ENCODE measurements around the gene CTNNA3.

DNA sequence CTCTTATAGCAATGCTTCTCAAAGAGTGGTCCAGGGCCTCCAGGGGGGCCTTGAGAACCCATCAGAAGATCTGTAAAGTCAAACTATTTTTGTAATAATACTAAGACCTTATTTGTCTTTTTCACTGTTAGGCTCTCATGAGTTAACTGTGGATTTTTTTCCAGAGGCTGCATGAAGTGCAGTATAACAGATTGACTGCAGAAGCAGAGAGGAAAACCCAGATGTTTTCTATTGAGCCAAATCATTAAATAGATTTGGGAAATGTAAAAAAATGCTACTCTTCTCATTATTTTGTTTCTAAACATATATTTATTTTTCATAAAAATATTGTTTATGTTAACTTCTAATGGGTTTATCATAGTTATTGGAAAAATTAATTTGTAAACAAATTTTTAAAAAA lies 1359.2 kb downstream of the CTNNA3 start:
- TF ChIP-seq, protein P1, sequence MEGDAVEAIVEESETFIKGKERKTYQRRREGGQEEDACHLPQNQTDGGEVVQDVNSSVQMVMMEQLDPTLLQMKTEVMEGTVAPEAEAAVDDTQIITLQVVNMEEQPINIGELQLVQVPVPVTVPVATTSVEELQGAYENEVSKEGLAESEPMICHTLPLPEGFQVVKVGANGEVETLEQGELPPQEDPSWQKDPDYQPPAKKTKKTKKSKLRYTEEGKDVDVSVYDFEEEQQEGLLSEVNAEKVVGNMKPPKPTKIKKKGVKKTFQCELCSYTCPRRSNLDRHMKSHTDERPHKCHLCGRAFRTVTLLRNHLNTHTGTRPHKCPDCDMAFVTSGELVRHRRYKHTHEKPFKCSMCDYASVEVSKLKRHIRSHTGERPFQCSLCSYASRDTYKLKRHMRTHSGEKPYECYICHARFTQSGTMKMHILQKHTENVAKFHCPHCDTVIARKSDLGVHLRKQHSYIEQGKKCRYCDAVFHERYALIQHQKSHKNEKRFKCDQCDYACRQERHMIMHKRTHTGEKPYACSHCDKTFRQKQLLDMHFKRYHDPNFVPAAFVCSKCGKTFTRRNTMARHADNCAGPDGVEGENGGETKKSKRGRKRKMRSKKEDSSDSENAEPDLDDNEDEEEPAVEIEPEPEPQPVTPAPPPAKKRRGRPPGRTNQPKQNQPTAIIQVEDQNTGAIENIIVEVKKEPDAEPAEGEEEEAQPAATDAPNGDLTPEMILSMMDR (IDR thresholded peaks at IDR 0.05; ENCODE audit: insufficient read depth, low read length, poor library complexity, severe bottlenecking), result no peak
- no peak for TF ChIP-seq EZH2phosphoT487 (conservative IDR thresholded peaks at IDR 0.05; ENCODE audit: low read length)
